ENCODE data around the gene TSN.
"Not testable (repeated sequence)": the region's sequence is repeated elsewhere in the genome, so short reads cannot be mapped to it uniquely, and the experiment has no call there.

DNA sequence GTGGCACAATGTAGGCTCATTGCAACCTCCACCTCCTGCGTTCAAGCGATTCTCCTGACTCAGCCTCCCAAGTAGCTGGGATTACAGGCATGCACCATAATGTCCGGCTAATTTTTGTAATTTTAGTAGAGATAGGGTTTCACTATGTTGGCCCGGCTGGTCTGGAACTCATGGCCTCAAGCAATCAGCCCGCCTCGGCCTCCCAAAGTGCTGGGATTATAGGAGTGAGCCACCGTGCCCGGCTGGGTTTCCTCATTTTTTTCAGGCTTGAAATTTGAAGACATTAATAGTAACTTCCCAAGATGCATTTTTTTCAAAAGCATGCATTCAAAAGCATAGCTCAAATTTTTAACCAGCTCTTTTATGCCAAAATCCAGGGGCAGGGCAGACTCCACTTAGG lies 52.3 kb downstream of the TSN start:
- TF ChIP-seq, protein P1, sequence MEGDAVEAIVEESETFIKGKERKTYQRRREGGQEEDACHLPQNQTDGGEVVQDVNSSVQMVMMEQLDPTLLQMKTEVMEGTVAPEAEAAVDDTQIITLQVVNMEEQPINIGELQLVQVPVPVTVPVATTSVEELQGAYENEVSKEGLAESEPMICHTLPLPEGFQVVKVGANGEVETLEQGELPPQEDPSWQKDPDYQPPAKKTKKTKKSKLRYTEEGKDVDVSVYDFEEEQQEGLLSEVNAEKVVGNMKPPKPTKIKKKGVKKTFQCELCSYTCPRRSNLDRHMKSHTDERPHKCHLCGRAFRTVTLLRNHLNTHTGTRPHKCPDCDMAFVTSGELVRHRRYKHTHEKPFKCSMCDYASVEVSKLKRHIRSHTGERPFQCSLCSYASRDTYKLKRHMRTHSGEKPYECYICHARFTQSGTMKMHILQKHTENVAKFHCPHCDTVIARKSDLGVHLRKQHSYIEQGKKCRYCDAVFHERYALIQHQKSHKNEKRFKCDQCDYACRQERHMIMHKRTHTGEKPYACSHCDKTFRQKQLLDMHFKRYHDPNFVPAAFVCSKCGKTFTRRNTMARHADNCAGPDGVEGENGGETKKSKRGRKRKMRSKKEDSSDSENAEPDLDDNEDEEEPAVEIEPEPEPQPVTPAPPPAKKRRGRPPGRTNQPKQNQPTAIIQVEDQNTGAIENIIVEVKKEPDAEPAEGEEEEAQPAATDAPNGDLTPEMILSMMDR (IDR thresholded peaks at IDR 0.05; ENCODE audit: insufficient read depth, low read length): not testable (repeated sequence)
- not testable (repeated sequence) for TF ChIP-seq GABPA (IDR thresholded peaks at IDR 0.05; ENCODE audit: low read depth)
